Measurements from ENCODE around the gene RAB36. TPM values are rescaled to one million over a fixed set of nuclear protein-coding genes. Genes with fewer than 3 reads are reported as not detected.

RAB36 gene
- polyA plus RNA-seq, 1 of the 3 experiments (the other 2 are of a cell fraction), result 6.6 TPM

GRCh38 chr22:23126165-23127054 lies 18.9 kb upstream of the RAB36 start:
- Histone ChIP-seq H4K20me1 (ENCODE audit: insufficient read depth) (no peaks in the 10 kb centered on the region), H3K9ac (no peak overlapping the region), H3K4me2 (no peak overlapping the region), H2AFZ (ENCODE audit: low read depth) (no peak overlapping the region), H3K27ac (ENCODE audit: low read depth in 2 of 2, low read length in 1 of 2) (no peak overlapping the region), H3K4me1 (ENCODE audit: control insufficient read depth in 1 of 2, insufficient read depth in 2 of 2, low read depth in 1 of 2, low read length in 1 of 2) (peaks cover 0 to 26% of the 10 kb centered on the region in 2 experiments; a peak in 1 of 4 replicates), H3K79me2 (ENCODE audit: insufficient read depth) (no peaks in the 10 kb centered on the region), H3F3A (replicated peaks; ENCODE audit: insufficient read depth) (no peaks in the 10 kb centered on the region), H3K9me3 (no peaks in the 10 kb centered on the region), H3K4me3 (ENCODE audit: low read depth in 2 of 2, low read length in 1 of 2) (no peak overlapping the region), H3K27me3 (ENCODE audit: insufficient read depth) (no peaks in the 10 kb centered on the region), H3K36me3 (replicated peaks in 1 of 2; ENCODE audit: control insufficient read depth in 1 of 2, insufficient read depth in 2 of 2, low read length in 1 of 2) (no peaks in the 10 kb centered on the region), H3K9me2 (no peaks in the 10 kb centered on the region)
- TF ChIP-seq FOXM1 (IDR thresholded peaks at IDR 0.05; ENCODE audit: low read depth) (no peak), CTCF (IDR thresholded peaks at IDR 0.05) (no peak), RAD21 (IDR thresholded peaks at IDR 0.05; ENCODE audit: low read length) (no peak), GATA2 (CRISPR knock-in tag; IDR thresholded peaks at IDR 0.05) (no peak), TCF12 (IDR thresholded peaks at IDR 0.05) (no peak), GABPA (IDR thresholded peaks at IDR 0.05; ENCODE audit: low read depth) (no peak), EP300 (IDR thresholded peaks at IDR 0.05; ENCODE audit: borderline replicate concordance in 1 of 2, low read depth in 1 of 2, low read length in 1 of 2) (no peak), REST (IDR thresholded peaks at IDR 0.05; ENCODE audit: low read depth, low read length) (no peak), FOXJ3 (CRISPR knock-in tag; IDR thresholded peaks at IDR 0.05) (no peak), SMC3 (IDR thresholded peaks at IDR 0.05; ENCODE audit: low read depth, low read length) (no peak), USF1 (IDR thresholded peaks at IDR 0.05; ENCODE audit: borderline replicate concordance, low read depth) (no peak), RCOR1 (IDR thresholded peaks at IDR 0.05; ENCODE audit: low read length) (no peak), ELF1 (IDR thresholded peaks at IDR 0.05) (no peak), NFIC (IDR thresholded peaks at IDR 0.05; ENCODE audit: borderline replicate concordance) (no peak), EZH2phosphoT487 (IDR thresholded peaks at IDR 0.05; ENCODE audit: borderline replicate concordance, low read depth) (no peak)
- no peak for DNase-seq
- CTCF ChIA-PET, result interaction anchor here (0.8 to 13.2 kb wide), 9 partner anchors 8 to 280 kb away, joined by 3 to 397 read pairs (median 19); no protein-coding TSS in a partner anchor
- WGBS (ENCODE audit: low lambda C conversion rate), result 78% methylated on average over 10 of the region's 14 CpGs
- POLR2A ChIA-PET, result no interaction called here

Data from SK-N-SH (cell line).